ENCODE results near the gene SLC25A11.
A peak's percentile ranks its signal among the peaks of the same experiment; 100 is the strongest.

SLC25A11 gene

GRCh38 chr17:4939796-4940554 lies at the start of gene SLC25A11, which contains the start of gene RNF167:
Gene SLC25A11 (minus strand): TSS chr17:4940046. CDS start chr17:4939910, 136 bp downstream.
Gene RNF167 (plus strand): TSS chr17:4940268. CDS start chr17:4940910, 642 bp downstream.
- peak; percentile 99 for DNase-seq

DNA sequence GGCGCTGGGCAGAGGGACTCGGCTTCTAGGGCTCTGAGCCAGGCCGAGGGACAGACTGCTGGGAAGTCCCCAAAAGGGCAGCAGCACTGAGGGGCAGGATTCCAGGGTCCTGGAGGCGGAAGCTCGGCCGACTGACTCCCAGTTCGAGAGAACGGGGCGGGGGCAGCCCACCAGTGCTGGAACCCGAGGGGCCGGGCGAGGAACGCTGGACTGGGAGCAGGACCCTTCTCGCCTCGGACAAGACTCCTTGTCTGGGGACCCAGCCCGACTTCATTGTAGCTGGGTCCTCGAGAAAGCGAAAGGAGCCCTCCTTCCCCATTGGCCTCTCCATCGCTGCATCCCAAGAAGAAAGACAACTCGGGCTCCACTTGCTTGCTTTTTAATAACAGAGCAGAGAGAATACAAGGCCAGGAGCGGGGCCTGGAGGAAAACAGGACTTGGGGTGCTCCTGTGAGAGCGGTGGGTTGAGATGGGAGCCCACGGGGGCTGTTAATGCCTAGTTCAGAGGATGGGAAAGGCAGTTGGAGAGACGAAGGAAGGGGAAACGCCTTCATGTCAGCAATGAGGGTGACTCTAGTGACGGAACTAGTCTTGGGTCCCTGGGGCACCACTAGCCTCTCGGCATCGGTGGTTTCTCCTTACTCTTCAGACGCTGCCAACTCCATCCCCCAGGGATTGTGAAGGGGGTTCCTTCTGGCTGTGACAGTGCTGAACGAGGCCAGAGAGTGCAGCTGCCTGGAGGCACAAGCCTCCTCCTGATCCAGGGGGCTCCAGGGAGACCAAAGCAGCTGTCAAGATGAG lies 48.1 kb upstream of the SLC25A11 start:
- no peak for DNase-seq

- DNase-seq: peak; percentile 90
These were observed 47.3 kb upstream of the SLC25A11 start, which contains the start of gene CAMTA2 for GRCh38 chr17:4986951-4987766. Gene CAMTA2 (minus strand): TSS chr17:4987675. CDS start chr17:4986222, 1,453 bp downstream.

DNA sequence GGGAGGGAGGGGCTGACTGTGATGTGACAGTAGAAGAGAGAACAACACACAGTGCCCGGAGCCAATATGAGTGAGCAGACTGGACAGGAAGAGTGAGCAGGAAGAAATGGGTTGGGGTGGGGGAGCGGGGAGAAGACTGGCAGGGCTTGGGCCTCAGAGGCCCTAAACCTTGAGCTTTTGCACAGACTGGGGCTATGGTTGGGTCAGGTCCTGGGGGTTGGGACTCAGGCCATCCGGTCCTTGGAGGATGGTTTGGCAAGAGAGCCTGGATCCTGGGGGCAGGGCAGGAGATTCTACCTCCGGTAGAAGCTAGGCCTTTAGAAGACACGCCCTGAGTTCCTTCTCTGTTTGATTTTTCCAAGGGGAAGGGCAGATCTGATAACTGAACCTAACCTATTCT lies 46.6 kb upstream of the SLC25A11 start:
- DNase-seq: no peak

DNA sequence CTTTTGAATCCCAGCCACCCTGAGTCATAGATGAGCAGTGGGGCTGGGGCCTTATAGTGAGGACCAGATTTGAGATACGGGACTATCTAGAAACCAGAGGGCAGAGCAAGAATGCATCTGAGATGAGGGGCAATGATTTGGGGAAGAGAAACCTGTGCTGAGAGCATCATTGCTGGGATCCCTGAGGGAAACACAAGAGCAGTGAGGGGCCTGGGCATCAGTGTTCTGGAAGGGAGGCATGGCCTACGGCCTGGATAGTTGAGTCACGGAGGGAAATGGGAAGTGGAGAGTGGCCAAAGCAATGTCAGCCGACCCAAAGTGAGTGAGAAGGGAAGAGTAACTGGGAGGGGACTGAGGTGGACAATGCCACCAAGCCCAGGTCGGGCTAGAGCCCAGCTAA lies 42.5 kb upstream of the SLC25A11 start:
- no peak for DNase-seq

DNA sequence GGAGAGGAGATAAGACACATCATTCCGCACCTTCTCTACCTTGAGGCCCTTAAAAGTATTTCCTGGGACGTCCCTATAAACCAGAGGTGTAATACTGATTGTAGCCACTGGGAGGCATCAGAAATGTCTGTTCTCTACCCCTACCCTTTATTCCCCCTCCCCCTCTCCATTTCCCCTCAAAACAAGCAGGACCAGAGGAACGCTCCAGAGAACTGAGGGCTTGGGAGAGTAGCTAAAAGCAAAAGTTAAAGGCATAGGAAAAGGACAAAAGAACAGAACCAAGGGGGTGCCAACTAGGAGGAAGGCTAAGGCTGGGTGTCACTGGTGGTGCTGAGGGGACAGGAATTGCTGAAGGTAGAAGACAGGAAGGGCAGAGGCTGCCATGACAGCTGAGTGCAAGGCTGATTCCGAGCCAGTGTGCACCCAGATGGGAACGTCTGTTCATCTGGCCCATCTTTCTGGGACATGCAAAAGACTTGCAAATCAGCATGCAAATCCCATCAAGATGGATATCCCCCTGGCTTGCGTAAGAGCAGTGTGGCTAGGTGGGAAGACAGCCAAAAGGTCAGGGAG lies 40.9 kb upstream of the SLC25A11 start:
- peak; percentile 77 for DNase-seq

GRCh38 chr17:4978726-4979125 lies 38.9 kb upstream of the SLC25A11 start:
- DNase-seq: no peak

DNA sequence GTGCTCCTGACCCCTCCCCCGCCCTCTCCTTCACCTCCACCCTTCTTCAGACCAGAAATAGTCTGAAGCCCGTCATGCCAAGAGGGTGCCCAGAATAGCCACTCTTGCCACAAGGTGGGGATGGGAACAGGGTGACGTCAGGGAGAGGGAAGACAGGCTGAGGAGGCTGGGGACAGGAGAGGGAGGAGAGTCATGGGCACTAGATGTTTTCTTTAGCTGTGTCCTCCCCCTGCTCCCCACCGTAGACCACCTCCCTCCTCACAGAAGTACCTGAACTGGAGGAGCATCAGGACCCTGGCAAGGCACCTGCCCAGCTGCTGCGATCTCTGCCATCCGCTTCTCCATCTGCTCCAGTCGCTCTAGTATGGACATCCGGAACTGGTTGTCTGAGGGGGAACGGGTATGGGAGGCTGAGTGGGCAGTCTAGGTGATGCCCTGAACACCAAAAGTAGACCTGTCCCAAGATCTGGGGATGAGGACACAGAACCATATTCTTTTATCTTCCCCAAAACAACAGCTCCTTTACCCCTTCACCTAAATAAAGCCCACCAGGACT lies 34.3 kb upstream of the SLC25A11 start:
- DNase-seq: no peak

DNA sequence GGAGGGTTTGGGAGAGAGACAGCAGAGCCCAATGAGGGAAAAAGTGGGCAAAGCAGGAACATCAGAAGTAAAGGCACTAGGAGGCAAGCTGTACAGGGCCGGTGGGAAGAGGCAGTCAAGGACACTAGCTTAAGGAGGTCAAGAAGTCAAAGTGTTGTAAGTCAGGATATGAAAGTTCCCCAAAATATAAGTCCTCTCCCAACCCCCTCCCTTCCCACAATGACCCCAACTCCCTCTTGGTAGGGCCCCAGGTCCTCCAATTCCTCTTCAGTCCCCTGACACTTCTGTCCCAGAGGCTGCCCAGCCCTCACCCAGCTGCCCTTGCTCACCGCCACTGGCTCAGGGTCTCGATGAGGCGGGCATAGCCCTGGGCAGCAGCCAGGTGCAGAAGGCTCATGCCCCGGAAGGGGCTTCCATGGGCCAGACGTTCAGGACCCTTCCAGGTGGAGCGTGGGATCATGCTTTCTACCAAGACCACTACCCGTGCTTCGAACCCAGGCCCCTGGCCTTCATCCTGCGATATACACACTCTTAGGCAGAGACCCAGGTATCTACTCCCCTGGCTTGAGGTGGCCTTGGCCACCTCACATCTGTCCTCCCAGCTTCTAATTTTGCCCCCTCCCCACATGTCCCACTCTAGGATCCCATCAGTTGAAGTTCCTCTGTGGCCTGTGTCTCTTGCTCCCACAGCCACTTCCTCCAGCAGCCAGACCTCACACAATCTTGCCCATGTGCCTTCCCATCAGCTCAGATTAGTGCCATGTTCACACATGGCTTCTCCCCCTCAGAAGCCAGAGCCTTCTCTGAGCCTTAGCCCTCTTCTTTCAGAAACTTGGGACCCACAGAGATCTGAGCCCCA lies 33.6 kb upstream of the SLC25A11 start:
- DNase-seq: no peak

GRCh38 chr17:4972752-4973151 lies 32.9 kb upstream of the SLC25A11 start:
- no peak for DNase-seq

DNA sequence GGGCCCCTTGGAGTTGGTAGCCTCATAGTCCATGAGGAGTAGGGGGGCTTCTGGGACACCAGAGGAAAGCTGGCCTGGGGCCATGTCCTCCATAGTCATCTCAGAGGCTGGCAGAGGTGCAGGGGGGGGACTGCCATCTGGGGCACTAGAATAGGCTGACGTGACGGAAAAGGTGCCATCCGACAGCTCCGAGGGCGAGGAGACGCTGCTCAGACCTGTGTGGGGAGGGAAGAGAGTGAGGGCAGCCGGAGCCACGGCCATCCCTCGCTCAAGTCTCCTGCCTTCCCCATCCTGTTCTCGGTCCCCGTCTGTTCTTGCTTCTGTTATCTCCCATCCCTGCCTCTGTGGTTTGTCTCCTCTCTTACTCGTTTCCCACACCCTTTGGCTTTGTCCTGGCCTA lies 32.5 kb upstream of the SLC25A11 start:
- DNase-seq: no peak

- DNase-seq: no peak
These were observed 32.0 kb upstream of the SLC25A11 start for GRCh38 chr17:4971826-4972225.

DNA sequence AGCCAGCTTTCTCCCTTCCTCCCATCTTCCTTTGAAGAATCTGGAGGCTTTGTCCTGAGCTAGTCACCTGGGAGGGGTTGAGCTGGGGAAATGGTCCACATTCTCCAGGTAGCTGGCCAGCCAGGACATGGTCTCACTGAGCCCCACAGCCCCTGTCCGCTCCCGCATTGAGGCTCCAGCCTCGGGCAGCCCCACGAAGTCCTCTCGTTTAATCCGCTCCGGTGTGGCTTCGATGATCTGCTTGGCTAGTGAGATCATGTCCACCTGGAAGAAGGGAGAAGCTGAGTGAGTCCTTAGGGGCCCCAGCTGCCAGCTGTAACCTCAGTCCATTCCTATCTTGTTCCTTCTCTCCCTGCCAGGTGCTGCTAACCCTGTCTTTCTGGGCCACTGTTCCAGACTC lies 30.4 kb upstream of the SLC25A11 start:
- no peak for DNase-seq

DNA sequence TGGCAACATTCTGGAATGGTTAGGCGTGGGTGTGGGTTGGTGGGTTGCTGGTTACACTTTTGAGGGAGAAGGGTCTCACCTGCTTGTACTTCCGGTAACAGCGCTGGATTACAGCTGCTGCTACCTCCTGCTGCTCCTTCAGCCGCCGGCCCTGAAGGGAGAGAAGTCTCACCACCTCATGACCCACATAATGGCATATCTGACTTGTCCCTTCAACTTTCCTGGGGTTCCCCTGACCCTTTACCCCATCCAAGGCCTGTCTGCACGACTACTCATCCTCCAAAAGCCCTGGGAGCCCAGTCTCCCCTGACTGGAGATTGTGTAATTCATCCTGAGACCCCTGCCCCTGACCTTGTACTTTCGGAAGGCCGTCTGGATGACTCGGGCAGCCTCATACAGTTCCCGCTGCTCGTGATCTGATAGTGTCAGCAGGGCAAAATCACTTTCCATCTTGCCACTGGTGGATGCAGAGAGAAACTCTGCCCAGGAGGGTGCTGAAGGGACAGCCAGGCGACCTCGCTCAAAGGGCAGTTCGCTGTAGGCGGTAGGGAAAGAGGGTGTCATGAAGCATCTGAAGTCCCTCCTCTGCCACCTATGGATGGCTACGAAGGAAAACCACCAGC lies 29.8 kb upstream of the SLC25A11 start:
- peak; percentile 18 for DNase-seq

DNA sequence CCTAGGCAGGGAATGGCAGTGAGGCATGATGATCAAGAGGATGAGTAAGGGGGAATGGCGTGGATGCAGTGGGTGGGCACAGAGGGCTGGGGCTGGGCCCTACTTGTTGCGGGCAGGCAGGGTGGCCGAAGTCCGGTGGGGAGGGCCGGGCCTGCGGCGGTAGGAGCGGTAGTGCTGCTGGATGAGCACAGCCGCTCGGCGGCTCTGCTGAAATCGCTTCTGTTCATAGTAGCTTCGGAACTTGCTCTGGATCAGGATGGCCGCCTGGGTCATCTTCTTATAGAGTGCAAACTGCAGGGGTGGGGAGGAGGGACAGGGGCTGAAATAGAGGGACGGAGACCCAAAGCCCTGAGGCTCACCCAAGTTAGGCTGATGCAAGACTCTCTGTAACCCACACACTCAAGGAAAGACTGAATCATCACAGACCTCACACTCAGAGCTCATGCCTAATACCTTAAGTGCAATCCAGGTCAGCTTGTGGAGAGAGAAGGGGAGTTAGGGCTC lies 29.3 kb upstream of the SLC25A11 start:
- peak; percentile 86 for DNase-seq

DNA sequence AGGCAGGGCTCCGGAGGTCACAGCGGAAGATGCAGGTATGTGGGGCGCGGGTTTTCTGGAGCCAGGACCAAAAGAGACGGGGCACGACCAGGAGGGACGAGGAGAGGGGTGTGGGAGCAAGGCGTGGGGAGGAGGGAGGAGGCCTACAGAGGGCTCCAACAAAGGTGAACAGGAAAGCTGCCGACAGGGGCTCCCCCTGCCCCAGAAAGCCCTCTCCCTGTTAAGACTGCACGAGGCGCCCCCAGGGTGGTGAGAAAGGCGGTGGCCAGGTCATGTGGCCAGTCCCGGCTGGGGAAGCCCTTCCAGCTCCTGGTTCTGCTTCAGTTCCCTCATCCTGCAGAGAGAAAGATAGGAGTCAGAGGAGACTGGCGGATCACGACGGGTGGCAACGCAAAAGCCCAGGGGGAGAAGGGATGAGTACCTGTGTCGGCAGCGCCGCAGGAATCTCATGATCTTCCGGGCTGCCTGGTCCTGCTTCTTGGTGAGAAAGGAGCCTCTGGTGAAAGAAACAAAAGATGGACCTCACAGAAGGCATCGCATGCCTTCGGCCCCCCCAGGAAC lies 28.7 kb upstream of the SLC25A11 start:
- DNase-seq: peak; percentile 31

GRCh38 chr17:4967539-4968485 lies 28.0 kb upstream of the SLC25A11 start, which contains the start of gene SPAG7:
Gene SPAG7 (minus strand): TSS chr17:4967817. CDS start chr17:4967804, 13 bp downstream.
- peak; percentile 95 for DNase-seq

DNA sequence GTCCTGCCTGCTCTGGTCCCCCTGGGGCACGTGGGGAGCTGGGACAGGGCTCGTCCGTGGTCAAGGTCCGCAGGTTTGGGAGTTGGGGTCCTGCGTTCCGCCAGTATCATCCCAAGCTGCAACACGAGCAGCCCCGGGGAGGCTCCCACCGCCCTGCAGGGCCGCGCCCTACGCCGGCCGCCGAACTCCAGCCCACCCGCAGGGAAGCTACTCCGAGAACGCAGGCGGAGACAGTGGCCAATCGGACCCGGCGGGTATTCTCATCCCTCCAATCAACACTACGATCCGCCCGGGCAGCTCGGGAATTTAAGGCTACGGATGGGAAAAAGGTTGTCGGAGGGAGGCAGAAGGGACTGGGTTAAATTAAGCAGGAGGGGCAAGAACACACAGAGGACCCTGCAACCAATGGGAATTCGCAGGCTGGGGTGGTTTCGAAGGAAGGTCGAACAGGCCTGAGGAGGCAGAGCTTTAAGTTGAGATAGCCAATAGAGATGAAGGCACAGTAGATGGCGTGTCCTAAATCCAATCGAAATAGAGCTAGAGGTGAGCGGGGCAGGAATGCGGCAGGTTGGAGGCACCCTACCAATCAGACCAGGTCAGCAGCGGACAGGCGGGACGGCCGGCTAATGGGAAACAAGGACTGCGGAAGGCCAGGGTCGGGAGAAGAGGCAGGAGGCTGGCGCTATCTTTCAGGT lies 27.1 kb upstream of the SLC25A11 start:
- peak; percentile 99 for DNase-seq

Data from activated CD4-positive, alpha-beta T cell treated with anti-CD3 and anti-CD28 coated beads, Interleukin-2, amount 50 U/mL, for 16 hours (primary cell).